ENCODE results near the gene EFHC2.
"Not testable (repeated sequence)": the region's sequence is repeated elsewhere in the genome, so short reads cannot be mapped to it uniquely, and the experiment has no call there.

Gene EFHC2

GRCh38 chrX:44282753-44283152 is 60.7 kb downstream of the EFHC2 start:
- Histone ChIP-seq H3K9ac (ENCODE audit: low read length) (no peak overlapping the region), H3K27me3 (ENCODE audit: control insufficient read depth, insufficient read depth, low read length) (no peaks in the 10 kb centered on the region), H3K4me1 (ENCODE audit: control insufficient read depth, insufficient read depth, low read length) (no peaks in the 10 kb centered on the region), H3K9me3 (ENCODE audit: control insufficient read depth, low read length) (no peaks in the 10 kb centered on the region), H3K36me3 (ENCODE audit: control insufficient read depth, insufficient read depth, low read length) (no peaks in the 10 kb centered on the region), H3K4me3 (ENCODE audit: low read length) (no peak overlapping the region)

- no peaks in the 10 kb centered on the region for H3K27me3 ChIP-seq (ENCODE audit: control insufficient read depth, insufficient read depth, low read length)
- no peaks in the 10 kb centered on the region for H3K4me1 ChIP-seq (ENCODE audit: control insufficient read depth, insufficient read depth, low read length)
- no peak overlapping the region for H3K4me3 ChIP-seq (ENCODE audit: low read length)
- no peaks in the 10 kb centered on the region for H3K9me3 ChIP-seq (ENCODE audit: control insufficient read depth, low read length)
- no peaks in the 10 kb centered on the region for H3K36me3 ChIP-seq (ENCODE audit: control insufficient read depth, insufficient read depth, low read length)
- H3K9ac ChIP-seq (ENCODE audit: low read length), result no peak overlapping the region
These were observed 63.4 kb downstream of the EFHC2 start for GRCh38 chrX:44280116-44280515.

GRCh38 chrX:44274096-44274495 is 69.4 kb downstream of the EFHC2 start:
- no peak overlapping the region for H3K9ac ChIP-seq (ENCODE audit: low read length)
- no peaks in the 10 kb centered on the region for H3K4me1 ChIP-seq (ENCODE audit: control insufficient read depth, insufficient read depth, low read length)
- no peak overlapping the region for H3K4me3 ChIP-seq (ENCODE audit: low read length)
- no peaks in the 10 kb centered on the region for H3K36me3 ChIP-seq (ENCODE audit: control insufficient read depth, insufficient read depth, low read length)
- H3K9me3 ChIP-seq (ENCODE audit: control insufficient read depth, low read length), result no peaks in the 10 kb centered on the region
- H3K27me3 ChIP-seq (ENCODE audit: control insufficient read depth, insufficient read depth, low read length), result no peaks in the 10 kb centered on the region

- H3K4me1 ChIP-seq (ENCODE audit: control insufficient read depth, insufficient read depth, low read length), result no peaks in the 10 kb centered on the region
- no peaks in the 10 kb centered on the region for H3K36me3 ChIP-seq (ENCODE audit: control insufficient read depth, insufficient read depth, low read length)
- H3K4me3 ChIP-seq (ENCODE audit: low read length), result no peak overlapping the region
- no peaks in the 10 kb centered on the region for H3K27me3 ChIP-seq (ENCODE audit: control insufficient read depth, insufficient read depth, low read length)
- no peaks in the 10 kb centered on the region for H3K9me3 ChIP-seq (ENCODE audit: control insufficient read depth, low read length)
- H3K9ac ChIP-seq (ENCODE audit: low read length), result no peak overlapping the region
These were observed 75.6 kb downstream of the EFHC2 start for GRCh38 chrX:44267861-44268260.

- Histone ChIP-seq H3K9ac (ENCODE audit: low read length) (no peak overlapping the region), H3K4me3 (ENCODE audit: low read length) (no peak overlapping the region), H3K36me3 (ENCODE audit: control insufficient read depth, insufficient read depth, low read length) (no peaks in the 10 kb centered on the region), H3K27me3 (ENCODE audit: control insufficient read depth, insufficient read depth, low read length) (no peaks in the 10 kb centered on the region), H3K9me3 (ENCODE audit: control insufficient read depth, low read length) (no peaks in the 10 kb centered on the region), H3K4me1 (ENCODE audit: control insufficient read depth, insufficient read depth, low read length) (no peaks in the 10 kb centered on the region)
These were observed 76.4 kb downstream of the EFHC2 start for GRCh38 chrX:44267116-44267515.

- no peaks in the 10 kb centered on the region for H3K9me3 ChIP-seq (ENCODE audit: control insufficient read depth, low read length)
- H3K36me3 ChIP-seq (ENCODE audit: control insufficient read depth, insufficient read depth, low read length), result no peaks in the 10 kb centered on the region
- no peaks in the 10 kb centered on the region for H3K4me1 ChIP-seq (ENCODE audit: control insufficient read depth, insufficient read depth, low read length)
- H3K27me3 ChIP-seq (ENCODE audit: control insufficient read depth, insufficient read depth, low read length), result no peaks in the 10 kb centered on the region
- no peak overlapping the region for H3K9ac ChIP-seq (ENCODE audit: low read length)
- H3K4me3 ChIP-seq (ENCODE audit: low read length), result no peak overlapping the region
These were observed 77.9 kb downstream of the EFHC2 start for GRCh38 chrX:44265559-44265958.

GRCh38 chrX:44264936-44265335 is 78.5 kb downstream of the EFHC2 start:
- H3K9me3 ChIP-seq (ENCODE audit: control insufficient read depth, low read length), result no peaks in the 10 kb centered on the region
- no peaks in the 10 kb centered on the region for H3K36me3 ChIP-seq (ENCODE audit: control insufficient read depth, insufficient read depth, low read length)
- H3K4me1 ChIP-seq (ENCODE audit: control insufficient read depth, insufficient read depth, low read length), result no peaks in the 10 kb centered on the region
- H3K27me3 ChIP-seq (ENCODE audit: control insufficient read depth, insufficient read depth, low read length), result no peaks in the 10 kb centered on the region
- no peak overlapping the region for H3K4me3 ChIP-seq (ENCODE audit: low read length)
- no peak overlapping the region for H3K9ac ChIP-seq (ENCODE audit: low read length)

GRCh38 chrX:44261286-44261685 is 82.2 kb downstream of the EFHC2 start:
- Histone ChIP-seq H3K27me3 (ENCODE audit: control insufficient read depth, insufficient read depth, low read length) (no peaks in the 10 kb centered on the region), H3K9me3 (ENCODE audit: control insufficient read depth, low read length) (no peaks in the 10 kb centered on the region), H3K36me3 (ENCODE audit: control insufficient read depth, insufficient read depth, low read length) (no peaks in the 10 kb centered on the region), H3K4me1 (ENCODE audit: control insufficient read depth, insufficient read depth, low read length) (no peaks in the 10 kb centered on the region), H3K4me3 (ENCODE audit: low read length) (no peak overlapping the region), H3K9ac (ENCODE audit: low read length) (no peak overlapping the region)

GRCh38 chrX:44260609-44261008 is 82.9 kb downstream of the EFHC2 start:
- Histone ChIP-seq H3K4me3 (ENCODE audit: low read length) (no peak overlapping the region), H3K4me1 (ENCODE audit: control insufficient read depth, insufficient read depth, low read length) (no peaks in the 10 kb centered on the region), H3K27me3 (ENCODE audit: control insufficient read depth, insufficient read depth, low read length) (no peaks in the 10 kb centered on the region), H3K36me3 (ENCODE audit: control insufficient read depth, insufficient read depth, low read length) (no peaks in the 10 kb centered on the region), H3K9ac (ENCODE audit: low read length) (no peak overlapping the region), H3K9me3 (ENCODE audit: control insufficient read depth, low read length) (no peaks in the 10 kb centered on the region)

- not testable (repeated sequence) for H3K27me3 ChIP-seq (ENCODE audit: control insufficient read depth, insufficient read depth, low read length); H3K4me1 ChIP-seq (ENCODE audit: control insufficient read depth, insufficient read depth, low read length); H3K36me3 ChIP-seq (ENCODE audit: control insufficient read depth, insufficient read depth, low read length); H3K9me3 ChIP-seq (ENCODE audit: control insufficient read depth, low read length); H3K9ac ChIP-seq (ENCODE audit: low read length); H3K4me3 ChIP-seq (ENCODE audit: low read length)
These were observed 87.7 kb downstream of the EFHC2 start for GRCh38 chrX:44255742-44256141.

GRCh38 chrX:44253575-44253942 is 89.9 kb downstream of the EFHC2 start:
- peaks cover 7% of the 10 kb centered on the region for H3K4me1 ChIP-seq (ENCODE audit: control insufficient read depth, insufficient read depth, low read length)
- no peak overlapping the region for H3K4me3 ChIP-seq (ENCODE audit: low read length)
- peak overlapping the region; percentile 7 for H3K9ac ChIP-seq (ENCODE audit: low read length)

GRCh38 chrX:44252688-44253574 is 90.5 kb downstream of the EFHC2 start:
- not testable (repeated sequence) for H3K9me3 ChIP-seq (ENCODE audit: control insufficient read depth, low read length); H3K4me1 ChIP-seq (ENCODE audit: control insufficient read depth, insufficient read depth, low read length); H3K27me3 ChIP-seq (ENCODE audit: control insufficient read depth, insufficient read depth, low read length); H3K36me3 ChIP-seq (ENCODE audit: control insufficient read depth, insufficient read depth, low read length); H3K4me3 ChIP-seq (ENCODE audit: low read length)
- H3K9ac ChIP-seq (ENCODE audit: low read length), result peak overlapping the region; percentile 7

More at GRCh38 chrX:44253575-44253942, 89.9 kb downstream of the EFHC2 start:
- Histone ChIP-seq H3K36me3 (ENCODE audit: control insufficient read depth, insufficient read depth, low read length) (no peaks in the 10 kb centered on the region), H3K27me3 (ENCODE audit: control insufficient read depth, insufficient read depth, low read length) (no peaks in the 10 kb centered on the region), H3K9me3 (ENCODE audit: control insufficient read depth, low read length) (no peaks in the 10 kb centered on the region)

- no peaks in the 10 kb centered on the region for H3K4me1 ChIP-seq (ENCODE audit: control insufficient read depth, insufficient read depth, low read length)
- no peaks in the 10 kb centered on the region for H3K27me3 ChIP-seq (ENCODE audit: control insufficient read depth, insufficient read depth, low read length)
These were observed 96.0 kb downstream of the EFHC2 start for GRCh38 chrX:44247468-44247867.

More at GRCh38 chrX:44247468-44247867, 96.0 kb downstream of the EFHC2 start:
- Histone ChIP-seq H3K9me3 (ENCODE audit: control insufficient read depth, low read length) (no peaks in the 10 kb centered on the region), H3K4me3 (ENCODE audit: low read length) (no peak overlapping the region), H3K9ac (ENCODE audit: low read length) (no peak overlapping the region), H3K36me3 (ENCODE audit: control insufficient read depth, insufficient read depth, low read length) (no peaks in the 10 kb centered on the region)
